DND-41 (cell line): Measurements from ENCODE around the gene DPPA3.

ENCODE experiments used
- EZH2 ChIP-seq: IDR thresholded peaks from 3 replicates; pipeline ENCODE4 v1.6.1; 2012; ENCODE audit warnings: borderline replicate concordance, low read depth, mild to moderate bottlenecking, moderate library complexity, low read length, inconsistent platforms; ENCODE audit not compliant: severe bottlenecking
- TF ChIP-seq, protein P1 (sequence below): IDR thresholded peaks from 2 replicates; pipeline ENCODE4 v1.5.1; 2012; ENCODE audit warnings: borderline replicate concordance, low read length, moderate library complexity, mild to moderate bottlenecking; ENCODE audit not compliant: poor library complexity, severe bottlenecking; ENCODE audit errors: extremely low read depth

DNA sequence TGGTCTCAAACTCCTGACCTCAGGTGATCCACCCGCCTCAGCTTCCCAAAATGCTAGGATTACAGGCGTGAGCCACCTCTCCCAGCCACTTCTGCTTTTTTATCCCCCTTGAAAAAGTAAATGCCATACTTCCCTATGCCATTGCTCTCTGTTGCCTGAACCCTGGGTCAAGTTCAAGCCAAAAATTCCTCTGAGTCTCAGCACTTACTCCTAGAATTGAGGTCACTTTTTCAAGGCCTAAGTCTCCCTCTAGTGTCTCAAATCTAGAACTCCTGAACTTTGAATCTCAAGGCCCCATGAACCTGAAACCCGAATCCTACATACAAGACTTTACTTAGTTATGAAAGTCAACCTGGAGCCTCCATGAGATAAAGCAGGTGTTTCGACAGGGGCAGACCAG lies 44.1 kb upstream of the DPPA3 start:
- no peak for TF ChIP-seq EZH2
- TF ChIP-seq, protein P1, sequence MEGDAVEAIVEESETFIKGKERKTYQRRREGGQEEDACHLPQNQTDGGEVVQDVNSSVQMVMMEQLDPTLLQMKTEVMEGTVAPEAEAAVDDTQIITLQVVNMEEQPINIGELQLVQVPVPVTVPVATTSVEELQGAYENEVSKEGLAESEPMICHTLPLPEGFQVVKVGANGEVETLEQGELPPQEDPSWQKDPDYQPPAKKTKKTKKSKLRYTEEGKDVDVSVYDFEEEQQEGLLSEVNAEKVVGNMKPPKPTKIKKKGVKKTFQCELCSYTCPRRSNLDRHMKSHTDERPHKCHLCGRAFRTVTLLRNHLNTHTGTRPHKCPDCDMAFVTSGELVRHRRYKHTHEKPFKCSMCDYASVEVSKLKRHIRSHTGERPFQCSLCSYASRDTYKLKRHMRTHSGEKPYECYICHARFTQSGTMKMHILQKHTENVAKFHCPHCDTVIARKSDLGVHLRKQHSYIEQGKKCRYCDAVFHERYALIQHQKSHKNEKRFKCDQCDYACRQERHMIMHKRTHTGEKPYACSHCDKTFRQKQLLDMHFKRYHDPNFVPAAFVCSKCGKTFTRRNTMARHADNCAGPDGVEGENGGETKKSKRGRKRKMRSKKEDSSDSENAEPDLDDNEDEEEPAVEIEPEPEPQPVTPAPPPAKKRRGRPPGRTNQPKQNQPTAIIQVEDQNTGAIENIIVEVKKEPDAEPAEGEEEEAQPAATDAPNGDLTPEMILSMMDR = peak; percentile 44
